HEK293 (cell line): ENCODE results near the gene RNASEH2A.

Experiments
- CTCF ChIP-seq: fragments of 450-650 bp; formaldehyde crosslinking; IDR thresholded peaks from 2 replicates; pipeline ENCODE4 v1.5.1; 2016; ENCODE audit warnings: missing biosample characterization, missing genetic modification characterization
- KLF16 ChIP-seq: fragments of 450-650 bp; formaldehyde crosslinking; IDR thresholded peaks from 2 replicates; pipeline ENCODE4 v1.5.1; 2017; ENCODE audit warnings: missing biosample characterization, missing genetic modification characterization
- KLF17 ChIP-seq: fragments of 450-650 bp; formaldehyde crosslinking; IDR thresholded peaks from 2 replicates; pipeline ENCODE4 v1.5.1; 2016; ENCODE audit warnings: missing biosample characterization, missing genetic modification characterization
- KLF8 ChIP-seq: fragments of 450-650 bp; formaldehyde crosslinking; IDR thresholded peaks from 2 replicates; pipeline ENCODE4 v1.5.1; 2016; ENCODE audit warnings: missing biosample characterization, missing genetic modification characterization
- MEIS1 ChIP-seq: sonication (generic); formaldehyde crosslinking; IDR thresholded peaks from 2 replicates; pipeline ENCODE4 v1.8.1; 2022; ENCODE audit warnings: missing genetic modification reagents, mild to moderate bottlenecking, borderline replicate concordance
- TCF7L2 ChIP-seq: IDR thresholded peaks from 2 replicates; pipeline ENCODE4 v1.6.1; 2011; ENCODE audit warnings: low read depth, mild to moderate bottlenecking, inconsistent platforms, low read length, moderate library complexity, borderline replicate concordance
- TSHZ1 ChIP-seq: fragments of 450-650 bp; formaldehyde crosslinking; IDR thresholded peaks from 2 replicates; pipeline ENCODE4 v1.5.1; 2016; ENCODE audit warnings: missing biosample characterization, missing genetic modification characterization, borderline replicate concordance
- ZEB2 ChIP-seq: fragments of 450-650 bp; formaldehyde crosslinking; IDR thresholded peaks from 2 replicates; pipeline ENCODE4 v1.5.1; 2016; ENCODE audit warnings: missing biosample characterization, missing genetic modification characterization
- ZNF133 ChIP-seq: fragments of 450-650 bp; formaldehyde crosslinking; IDR thresholded peaks from 2 replicates; pipeline ENCODE4 v1.5.1; 2016; ENCODE audit warnings: missing biosample characterization, missing genetic modification characterization
- ZNF211 ChIP-seq: fragments of 450-650 bp; formaldehyde crosslinking; IDR thresholded peaks from 2 replicates; pipeline ENCODE4 v1.5.1; 2016; ENCODE audit warnings: low read depth, missing biosample characterization, missing genetic modification characterization
- ZNF416 ChIP-seq: fragments of 450-650 bp; formaldehyde crosslinking; IDR thresholded peaks from 2 replicates; pipeline ENCODE4 v1.5.1; 2016; ENCODE audit warnings: missing biosample characterization, missing genetic modification characterization
- ZNF48 ChIP-seq: fragments of 450-650 bp; formaldehyde crosslinking; IDR thresholded peaks from 2 replicates; pipeline ENCODE4 v1.5.1; 2016; ENCODE audit warnings: missing biosample characterization, missing genetic modification characterization
- ZNF747 ChIP-seq: fragments of 450-650 bp; formaldehyde crosslinking; IDR thresholded peaks from 2 replicates; pipeline ENCODE4 v1.5.1; 2016; ENCODE audit warnings: missing biosample characterization, missing genetic modification characterization

GRCh38 chr19:12772323-12772722, 34.1 kb upstream of the RNASEH2A start:
- TF ChIP-seq ZNF747 (tag by site-specific recombination): no peak
- TF ChIP-seq CTCF: no peak
- no peak for TF ChIP-seq TCF7L2
- TF ChIP-seq TSHZ1 (tag by site-specific recombination): no peak
- TF ChIP-seq ZNF48 (tag by site-specific recombination): no peak
- no peak for TF ChIP-seq KLF16 (tag by site-specific recombination)
- no peak for TF ChIP-seq MEIS1 (CRISPR knock-in tag)
- no peak for TF ChIP-seq KLF8 (tag by site-specific recombination)
- TF ChIP-seq KLF17 (tag by site-specific recombination): no peak
- no peak for TF ChIP-seq ZNF211 (tag by site-specific recombination)
- TF ChIP-seq ZNF416 (tag by site-specific recombination): no peak
- no peak for TF ChIP-seq ZEB2 (tag by site-specific recombination)
- TF ChIP-seq ZNF133 (tag by site-specific recombination): no peak
